SK-N-SH treated with all-trans-retinoic acid at 6 μM for 48 hours (cell line): ENCODE measurements around the gene PDHB.

ENCODE experiments used
- ISL1 ChIP-seq: fragments of 250-450 bp; sonication (Bioruptor Pico); IDR thresholded peaks from 2 replicates; pipeline ENCODE4 v2.1.2; 2022; ENCODE audit warnings: mild to moderate bottlenecking, moderate library complexity
- POU6F1 ChIP-seq: fragments of 250-450 bp; sonication (Bioruptor Pico); IDR thresholded peaks from 2 replicates; pipeline ENCODE4 v1.8.0; 2021; ENCODE audit warnings: low read depth, mild to moderate bottlenecking, moderate library complexity, borderline replicate concordance
- RARB ChIP-seq: fragments of 250-450 bp; sonication (Bioruptor Pico); IDR thresholded peaks from 2 replicates; pipeline ENCODE4 v1.8.0; 2021; ENCODE audit warnings: mild to moderate bottlenecking, moderate library complexity
- ZFP3 ChIP-seq: fragments of 250-450 bp; sonication (Bioruptor Pico); IDR thresholded peaks from 2 replicates; pipeline ENCODE4 v1.5.0; 2020; ENCODE audit warnings: mild to moderate bottlenecking, moderate library complexity

- TF ChIP-seq RARB (CRISPR knock-in tag) (no peak), ISL1 (CRISPR knock-in tag) (no peak), POU6F1 (CRISPR knock-in tag) (no peak), ZFP3 (CRISPR knock-in tag) (no peak)
Measured at GRCh38 chr3:58459160-58459559, 25.5 kb upstream of the PDHB start.
